HEK293 (cell line): ENCODE results near the gene DUSP16.

Experiments
- CTCF ChIA-PET: fragments of 350-600 bp; formaldehyde crosslinking; extraction: SDS; loops from one replicate; lab custom pipeline; 2021; ENCODE audit warnings: antibody characterized with exemption; lab: Yijun Ruan, JAX
- POLR2A ChIA-PET: fragments of 300-600 bp; formaldehyde crosslinking; extraction: SDS; loops from one replicate; lab custom pipeline; 2020; ENCODE audit warnings: antibody characterized with exemption, inconsistent platforms; lab: Yijun Ruan, JAX
- H3K27ac ChIP-seq: fragments of 200-500 bp; sonication (Bioruptor generic); 2 replicates; pipeline ENCODE4 v1.5.1; 2014; ENCODE audit warnings: low read depth, low read length, control low read depth, inconsistent platforms; ENCODE audit errors: extremely low read depth
- H3K36me3 ChIP-seq, 2 experiments: fragments of 200-500 bp in 1 of 2; sonication (Bioruptor generic) in 1 of 2; 1 replicate in 1 of 2; 2 replicates in 1 of 2; pipeline ENCODE4 v1.5.1; 2014 to 2017; ENCODE audit warnings: inconsistent platforms in 2 of 2, low read length in 2 of 2; ENCODE audit not compliant: control insufficient read depth in 2 of 2, insufficient read depth in 1 of 2
- H3K4me1 ChIP-seq: fragments of 200-500 bp; sonication (Bioruptor generic); 2 replicates; pipeline ENCODE4 v1.5.1; 2014; ENCODE audit warnings: mild to moderate bottlenecking, low read length, inconsistent platforms; ENCODE audit not compliant: control insufficient read depth, insufficient read depth
- H3K4me3 ChIP-seq: 2 replicates; pipeline ENCODE4 v1.5.1; 2011; ENCODE audit warnings: low read depth, mild to moderate bottlenecking, control low read depth, low read length, moderate library complexity
- H3K9me3 ChIP-seq: fragments of 200-500 bp; sonication (Bioruptor generic); 2 replicates; pipeline ENCODE4 v1.5.1; 2014; ENCODE audit warnings: low read depth, low read length, inconsistent platforms; ENCODE audit not compliant: control insufficient read depth, insufficient read depth
- ATF2 ChIP-seq: fragments of 450-650 bp; formaldehyde crosslinking; IDR thresholded peaks from 2 replicates; pipeline ENCODE4 v1.5.1; 2016; ENCODE audit warnings: missing biosample characterization, missing genetic modification characterization, low read depth
- EGR2 ChIP-seq: fragments of 450-650 bp; formaldehyde crosslinking; IDR thresholded peaks from 2 replicates; pipeline ENCODE4 v1.5.1; 2016; ENCODE audit warnings: low read depth, missing biosample characterization, missing genetic modification characterization
- PRDM1 ChIP-seq: fragments of 450-650 bp; formaldehyde crosslinking; IDR thresholded peaks from 2 replicates; pipeline ENCODE4; 2016; ENCODE audit warnings: missing biosample characterization, missing genetic modification characterization
- PRDM10 ChIP-seq: fragments of 450-650 bp; formaldehyde crosslinking; IDR thresholded peaks from 2 replicates; pipeline ENCODE4 v1.5.1; 2016; ENCODE audit warnings: missing biosample characterization, missing genetic modification characterization
- ZBTB11 ChIP-seq: fragments of 450-650 bp; formaldehyde crosslinking; conservative IDR thresholded peaks from 2 replicates; pipeline ENCODE4 v1.5.1; 2016; ENCODE audit warnings: low read depth, missing biosample characterization, missing genetic modification characterization
- ZBTB48 ChIP-seq: fragments of 450-650 bp; formaldehyde crosslinking; IDR thresholded peaks from 2 replicates; pipeline ENCODE4 v1.5.1; 2016; ENCODE audit warnings: missing biosample characterization, missing genetic modification characterization
- ZFP37 ChIP-seq: fragments of 450-650 bp; formaldehyde crosslinking; IDR thresholded peaks from 2 replicates; pipeline ENCODE4 v1.5.1; 2016; ENCODE audit warnings: missing biosample characterization, missing genetic modification characterization
- ZNF133 ChIP-seq: fragments of 450-650 bp; formaldehyde crosslinking; IDR thresholded peaks from 2 replicates; pipeline ENCODE4 v1.5.1; 2016; ENCODE audit warnings: missing biosample characterization, missing genetic modification characterization
- ZNF2 ChIP-seq: fragments of 450-650 bp; formaldehyde crosslinking; IDR thresholded peaks from 2 replicates; pipeline ENCODE4 v1.5.1; 2016; ENCODE audit warnings: missing biosample characterization, missing genetic modification characterization
- ZNF23 ChIP-seq: fragments of 450-650 bp; formaldehyde crosslinking; IDR thresholded peaks from 2 replicates; pipeline ENCODE4 v1.5.1; 2016; ENCODE audit warnings: missing biosample characterization, missing genetic modification characterization, borderline replicate concordance
- ZNF239 ChIP-seq: fragments of 450-650 bp; formaldehyde crosslinking; IDR thresholded peaks from 2 replicates; pipeline ENCODE4 v1.5.1; 2016; ENCODE audit warnings: missing biosample characterization, missing genetic modification characterization
- ZNF274 ChIP-seq, 2 experiments: fragments of 200-500 bp in 1 of 2; fragments of 450-650 bp in 1 of 2; sonication (Bioruptor generic) in 1 of 2; formaldehyde crosslinking in 1 of 2; IDR thresholded peaks; 2 replicates each; pipeline versions ENCODE4 v1.5.1 to v1.6.1; 2014 to 2016; ENCODE audit warnings: borderline replicate concordance in 1 of 2, inconsistent platforms in 1 of 2, low read length in 1 of 2, missing biosample characterization in 1 of 2, missing genetic modification characterization in 1 of 2
- ZNF473 ChIP-seq: fragments of 450-650 bp; formaldehyde crosslinking; IDR thresholded peaks from 2 replicates; pipeline ENCODE4 v1.5.1; 2017; ENCODE audit warnings: missing biosample characterization, missing genetic modification characterization
- ZNF768 ChIP-seq: fragments of 450-650 bp; formaldehyde crosslinking; IDR thresholded peaks from 2 replicates; pipeline ENCODE4 v1.5.1; 2018; ENCODE audit warnings: missing biosample characterization, mild to moderate bottlenecking, missing genetic modification characterization
- ZNF792 ChIP-seq: fragments of 450-650 bp; formaldehyde crosslinking; IDR thresholded peaks from 2 replicates; pipeline ENCODE4 v1.5.1; 2016; ENCODE audit warnings: missing biosample characterization, missing genetic modification characterization
- ZSCAN30 ChIP-seq: fragments of 450-650 bp; IDR thresholded peaks from 2 replicates; pipeline ENCODE4 v1.5.1; 2018; ENCODE audit warnings: missing biosample characterization, mild to moderate bottlenecking, missing genetic modification characterization, moderate library complexity
- TF ChIP-seq, protein P1 (sequence below): fragments of 450-650 bp; formaldehyde crosslinking; IDR thresholded peaks from 2 replicates; pipeline ENCODE4 v1.5.1; 2016; ENCODE audit warnings: missing biosample characterization, missing genetic modification characterization, borderline replicate concordance

The DUSP16 gene

DNA sequence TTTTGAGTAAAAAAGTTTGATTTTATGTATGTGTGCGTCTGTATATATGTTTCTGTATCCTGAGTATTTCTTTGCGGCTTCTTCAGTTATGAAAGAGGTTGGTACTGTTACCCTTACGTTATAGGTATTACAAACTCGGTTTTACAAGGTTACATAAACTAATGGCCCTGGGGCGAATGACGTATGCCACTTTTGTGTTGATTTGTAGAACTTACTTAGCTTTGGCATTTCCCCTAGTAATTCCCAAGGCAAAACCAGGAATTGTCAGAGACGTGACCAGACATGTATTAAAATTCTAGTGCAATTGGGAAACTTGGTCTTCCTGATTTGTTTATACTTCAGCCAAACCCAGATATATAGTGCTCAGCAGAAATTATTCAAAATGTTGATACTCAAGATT lies 93.3 kb downstream of the DUSP16 start:
- H3K27ac ChIP-seq = no peak overlapping the region
- CTCF ChIA-PET = interaction anchor here (0.6 kb wide), 1 partner anchor 233 kb away, joined by 6 read pairs; no protein-coding TSS in a partner anchor
- POLR2A ChIA-PET = no interaction called here
- H3K9me3 ChIP-seq = no peaks in the 10 kb centered on the region
- no peak for TF ChIP-seq PRDM10 (tag by site-specific recombination)
- no peak for TF ChIP-seq PRDM1 (tag by site-specific recombination)
- no peak for TF ChIP-seq ZBTB11 (tag by site-specific recombination)
- TF ChIP-seq, all 188 proteins: peak for 0
- H3K36me3 ChIP-seq = peaks cover 0 to under 1% of the 10 kb centered on the region in 2 experiments; a peak in 1 of 3 replicates
- H3K4me3 ChIP-seq = no peak overlapping the region
- H3K4me1 ChIP-seq = no peaks in the 10 kb centered on the region

GRCh38 chr12:12468575-12468974 lies 94.1 kb downstream of the DUSP16 start:
- H3K4me1 ChIP-seq = no peaks in the 10 kb centered on the region
- ChIA-PET POLR2A (no interaction called here), CTCF (no interaction called here)
- no peaks in the 10 kb centered on the region for H3K9me3 ChIP-seq
- H3K36me3 ChIP-seq = no peaks in the 10 kb centered on the region
- no peak overlapping the region for H3K4me3 ChIP-seq
- H3K27ac ChIP-seq = no peak overlapping the region
- no peak for TF ChIP-seq ZNF239 (tag by site-specific recombination)
- no peak for TF ChIP-seq ZNF768 (tag by site-specific recombination)
- TF ChIP-seq ATF2 (tag by site-specific recombination) = no peak
- no peak for TF ChIP-seq PRDM10 (tag by site-specific recombination)
- TF ChIP-seq ZNF2 (tag by site-specific recombination) = no peak
- TF ChIP-seq, protein P1, sequence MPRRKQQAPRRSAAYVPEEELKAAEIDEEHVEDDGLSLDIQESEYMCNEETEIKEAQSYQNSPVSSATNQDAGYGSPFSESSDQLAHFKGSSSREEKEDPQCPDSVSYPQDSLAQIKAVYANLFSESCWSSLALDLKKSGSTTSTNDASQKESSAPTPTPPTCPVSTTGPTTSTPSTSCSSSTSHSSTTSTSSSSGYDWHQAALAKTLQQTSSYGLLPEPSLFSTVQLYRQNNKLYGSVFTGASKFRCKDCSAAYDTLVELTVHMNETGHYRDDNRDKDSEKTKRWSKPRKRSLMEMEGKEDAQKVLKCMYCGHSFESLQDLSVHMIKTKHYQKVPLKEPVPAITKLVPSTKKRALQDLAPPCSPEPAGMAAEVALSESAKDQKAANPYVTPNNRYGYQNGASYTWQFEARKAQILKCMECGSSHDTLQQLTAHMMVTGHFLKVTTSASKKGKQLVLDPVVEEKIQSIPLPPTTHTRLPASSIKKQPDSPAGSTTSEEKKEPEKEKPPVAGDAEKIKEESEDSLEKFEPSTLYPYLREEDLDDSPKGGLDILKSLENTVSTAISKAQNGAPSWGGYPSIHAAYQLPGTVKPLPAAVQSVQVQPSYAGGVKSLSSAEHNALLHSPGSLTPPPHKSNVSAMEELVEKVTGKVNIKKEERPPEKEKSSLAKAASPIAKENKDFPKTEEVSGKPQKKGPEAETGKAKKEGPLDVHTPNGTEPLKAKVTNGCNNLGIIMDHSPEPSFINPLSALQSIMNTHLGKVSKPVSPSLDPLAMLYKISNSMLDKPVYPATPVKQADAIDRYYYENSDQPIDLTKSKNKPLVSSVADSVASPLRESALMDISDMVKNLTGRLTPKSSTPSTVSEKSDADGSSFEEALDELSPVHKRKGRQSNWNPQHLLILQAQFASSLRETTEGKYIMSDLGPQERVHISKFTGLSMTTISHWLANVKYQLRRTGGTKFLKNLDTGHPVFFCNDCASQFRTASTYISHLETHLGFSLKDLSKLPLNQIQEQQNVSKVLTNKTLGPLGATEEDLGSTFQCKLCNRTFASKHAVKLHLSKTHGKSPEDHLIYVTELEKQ (tag by site-specific recombination) = no peak
- TF ChIP-seq ZNF23 = no peak
- no peak for TF ChIP-seq ZNF133
- no peak for TF ChIP-seq ZNF792 (tag by site-specific recombination)
- TF ChIP-seq ZSCAN30 (tag by site-specific recombination) = no peak
- TF ChIP-seq EGR2 (tag by site-specific recombination) = no peak
- no peak for TF ChIP-seq ZNF473 (tag by site-specific recombination)
- no peak for TF ChIP-seq ZFP37 (tag by site-specific recombination)
- TF ChIP-seq ZBTB48 = no peak
- no peak for TF ChIP-seq ZNF274 (IDR thresholded peaks at IDR 0.05; ENCODE audit: low read length)
- no peak for TF ChIP-seq ZNF274 (tag by site-specific recombination; IDR thresholded peaks at IDR 0.05; ENCODE audit: borderline replicate concordance)
